HS-27A (cell line): ENCODE data around the gene H6PD.

Experiments
- DNase-seq: peaks from one replicate; pipeline ENCODE4 v3.0.0-alpha.2; 2012; ENCODE audit warnings: low read depth, missing footprints

Gene H6PD

GRCh38 chr1:9241891-9242290 lies 7.3 kb downstream of the H6PD start:
- DNase-seq: no peak

GRCh38 chr1:9242338-9242969 lies 7.9 kb downstream of the H6PD start:
- no peak for DNase-seq

GRCh38 chr1:9243066-9243739 lies 8.6 kb downstream of the H6PD start:
- DNase-seq: no peak

DNA sequence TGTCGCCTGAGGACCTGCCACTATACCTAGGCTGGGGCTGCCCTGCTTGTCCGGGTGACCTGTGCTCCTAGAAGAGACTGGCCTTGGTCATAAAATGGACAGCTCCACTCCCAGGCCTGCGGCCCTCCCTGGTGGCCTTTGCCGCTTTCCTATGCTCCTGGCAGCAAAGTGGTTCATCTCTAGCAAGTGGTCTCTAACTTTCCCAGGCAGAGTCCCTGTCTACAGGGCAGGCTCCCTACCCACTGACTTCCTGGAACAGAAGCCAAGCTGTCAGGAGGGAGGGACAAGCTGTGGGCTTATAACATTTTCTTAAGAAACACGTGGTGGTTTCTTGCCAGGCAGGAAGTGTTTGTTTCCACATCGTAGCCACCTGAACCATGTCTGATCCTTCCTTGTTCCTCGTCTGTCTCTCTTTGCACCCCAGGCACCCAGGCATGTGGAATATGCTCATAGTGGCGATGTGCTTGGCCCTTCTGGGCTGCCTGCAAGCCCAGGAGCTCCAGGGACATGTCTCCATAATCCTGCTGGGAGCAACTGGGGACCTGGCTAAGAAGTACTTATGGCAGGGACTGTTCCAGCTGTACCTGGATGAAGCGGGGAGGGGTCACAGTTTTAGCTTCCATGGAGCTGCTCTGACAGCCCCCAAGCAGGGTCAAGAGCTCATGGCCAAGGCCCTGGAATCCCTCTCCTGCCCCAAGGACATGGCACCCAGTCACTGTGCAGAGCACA lies 10.1 kb downstream of the H6PD start:
- DNase-seq: no peak

GRCh38 chr1:9245230-9245619 lies 10.7 kb downstream of the H6PD start:
- DNase-seq: no peak

GRCh38 chr1:9245661-9246060 lies 11.1 kb downstream of the H6PD start:
- DNase-seq: no peak

GRCh38 chr1:9246215-9246614 lies 11.6 kb downstream of the H6PD start:
- no peak for DNase-seq

DNA sequence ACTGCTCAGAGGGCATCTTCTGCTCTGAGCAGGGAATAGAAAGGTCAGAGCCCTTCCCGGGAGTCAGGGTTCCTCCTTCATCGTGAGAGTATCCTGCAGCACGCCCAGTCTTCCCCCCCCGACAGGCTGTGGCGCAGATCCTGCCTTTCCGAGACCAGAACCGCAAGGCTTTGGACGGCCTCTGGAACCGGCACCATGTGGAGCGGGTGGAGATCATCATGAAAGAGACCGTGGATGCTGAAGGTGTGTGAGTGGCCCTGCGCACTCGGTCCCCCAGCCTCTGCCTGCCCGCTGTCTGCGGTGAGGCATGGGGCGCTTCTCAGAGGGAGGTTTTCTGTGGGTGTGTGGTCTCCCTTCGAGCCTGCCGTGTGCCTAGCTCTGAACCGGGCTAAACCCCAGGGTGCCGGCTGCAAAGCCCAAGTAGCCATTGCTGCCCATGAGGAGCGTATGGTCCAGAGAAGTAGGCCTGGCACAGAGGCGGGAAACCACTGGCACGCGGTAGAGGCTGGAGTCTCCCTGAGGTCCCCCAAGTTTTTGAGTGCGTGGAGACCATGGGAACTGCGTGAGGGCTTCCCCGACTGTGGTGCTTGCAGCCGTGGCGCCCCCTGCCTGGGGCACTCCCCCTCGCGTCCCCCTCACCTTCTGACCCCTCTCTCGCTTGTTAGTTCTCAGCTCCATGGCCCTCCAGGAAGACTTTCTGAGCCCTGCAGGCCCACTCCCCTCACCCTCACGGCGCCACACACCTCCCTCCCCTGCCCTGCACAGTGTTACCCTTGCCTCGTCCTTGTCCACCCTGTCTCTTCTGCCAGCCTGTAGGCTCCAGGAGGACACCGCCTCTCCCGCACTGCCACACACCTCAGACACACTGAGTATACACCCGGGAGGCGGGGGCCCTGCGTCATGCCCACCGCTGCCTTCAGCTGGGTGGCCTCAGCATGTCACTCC lies 12.5 kb downstream of the H6PD start:
- no peak for DNase-seq

- DNase-seq: no peak
Measured at GRCh38 chr1:9247894-9248293, 13.3 kb downstream of the H6PD start.

DNA sequence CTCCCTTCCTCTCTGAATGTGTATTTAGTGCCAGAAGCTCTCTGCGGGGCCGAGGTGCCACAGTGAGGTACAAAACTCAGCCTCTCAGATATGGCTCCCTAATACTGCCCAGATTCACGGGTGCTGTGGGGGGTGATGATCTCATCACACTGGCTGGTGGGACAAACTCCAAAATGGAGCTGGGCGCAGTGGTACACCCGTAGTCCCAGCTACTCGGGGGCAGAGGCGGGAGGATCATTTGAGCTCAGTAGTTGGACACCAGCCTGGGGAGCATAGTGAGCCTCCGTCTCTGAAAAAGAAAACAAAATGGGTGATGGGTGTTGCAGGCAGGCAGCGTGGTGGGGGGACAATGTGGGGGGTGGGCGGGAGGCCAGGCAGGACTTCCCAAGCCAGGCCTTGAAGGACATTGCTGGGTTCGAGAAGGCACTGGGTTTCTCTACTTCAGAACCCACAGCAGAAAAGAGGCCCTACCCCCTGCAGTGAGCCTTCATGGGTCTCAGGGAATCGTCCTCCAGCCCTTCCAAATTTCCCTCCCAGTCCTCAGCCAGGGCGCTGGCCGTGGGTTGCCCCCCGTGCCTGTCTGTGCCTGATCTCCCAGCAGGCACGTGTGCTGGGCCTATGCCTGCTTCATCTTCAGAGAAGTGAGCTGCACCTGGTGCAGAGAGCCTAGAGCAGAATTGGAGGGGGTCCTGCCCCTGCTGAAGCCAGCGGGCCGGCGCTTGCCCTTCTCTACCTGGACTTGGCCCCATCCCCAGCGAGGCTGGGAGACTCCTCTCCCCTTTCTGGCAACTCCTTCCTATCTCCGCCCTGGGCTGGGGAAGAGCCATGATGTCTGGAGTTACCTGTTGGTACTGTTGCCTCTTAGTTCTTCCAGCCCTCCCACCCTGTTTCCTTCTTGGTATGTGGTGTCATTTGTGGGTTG lies 14.0 kb downstream of the H6PD start:
- no peak for DNase-seq

GRCh38 chr1:9249263-9249533 lies 14.6 kb downstream of the H6PD start:
- no peak for DNase-seq

DNA sequence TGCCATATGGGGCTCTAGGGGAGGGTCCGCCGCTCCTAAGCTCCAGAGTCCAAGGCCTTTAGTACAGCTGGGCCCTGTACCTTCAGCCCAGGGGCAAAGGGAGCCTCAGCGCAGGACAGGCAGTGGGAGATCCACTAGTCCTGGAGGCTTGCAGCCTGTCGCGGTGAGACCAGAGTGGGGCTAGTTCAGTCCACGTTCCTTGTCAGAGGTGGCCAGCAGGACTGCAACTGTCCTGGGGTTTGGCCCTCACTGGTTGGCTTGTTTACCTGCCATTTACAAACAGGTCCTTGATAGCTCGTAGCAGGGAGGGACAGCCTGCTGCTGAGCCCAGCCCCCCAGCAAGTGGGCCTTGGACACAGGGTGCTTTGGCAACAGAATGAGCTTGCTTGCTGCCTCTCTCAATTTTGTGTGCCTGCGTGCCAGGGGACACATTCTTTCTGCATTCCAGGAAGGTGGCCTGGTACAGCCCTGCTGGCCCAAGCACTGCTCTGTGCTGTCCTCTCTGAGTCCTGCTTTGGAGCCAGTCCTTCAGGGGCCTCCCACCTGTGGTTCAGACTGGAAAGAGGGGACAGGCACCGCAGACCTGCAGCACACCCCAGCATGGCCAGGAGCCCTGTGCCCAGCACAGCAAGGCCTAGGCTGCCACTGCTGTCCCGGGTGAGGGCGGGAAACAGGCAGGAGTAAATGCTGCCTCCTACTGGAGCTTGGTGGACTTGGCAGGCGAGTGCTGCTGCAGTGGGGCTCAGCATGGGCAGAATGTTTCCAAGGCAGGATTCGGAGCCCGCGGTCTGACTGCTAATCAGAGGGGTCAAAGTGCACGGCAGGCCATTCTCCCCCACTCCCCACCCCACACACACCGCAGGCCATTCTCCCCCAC lies 15.2 kb downstream of the H6PD start:
- no peak for DNase-seq

GRCh38 chr1:9250411-9251381 lies 16.1 kb downstream of the H6PD start:
- DNase-seq: no peak

DNA sequence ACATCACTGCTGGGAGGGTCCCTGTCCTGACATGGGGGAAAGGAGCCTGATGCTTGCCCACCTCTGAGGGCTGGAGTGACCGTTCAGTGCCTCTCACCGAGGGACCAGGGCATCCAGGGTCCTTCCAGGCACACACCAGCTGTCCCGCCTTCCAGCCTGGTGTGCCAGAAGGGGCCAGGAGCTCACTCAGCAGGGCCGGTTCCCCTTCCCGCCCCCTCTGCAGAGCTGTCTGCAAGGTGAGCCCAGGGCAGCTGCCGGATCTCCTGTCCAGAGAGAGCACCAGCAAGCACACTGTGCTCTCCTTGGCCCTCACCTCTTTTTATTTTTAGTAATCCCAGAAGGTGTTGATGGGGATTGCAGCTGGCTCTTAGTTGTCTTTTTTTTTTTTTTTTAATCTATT lies 16.9 kb downstream of the H6PD start:
- DNase-seq: no peak

GRCh38 chr1:9253004-9253403 lies 18.4 kb downstream of the H6PD start:
- DNase-seq: no peak

- no peak for DNase-seq
Measured at GRCh38 chr1:9253453-9254105, 19.0 kb downstream of the H6PD start.

- DNase-seq: no peak
Measured at GRCh38 chr1:9256332-9256731, 21.8 kb downstream of the H6PD start.

GRCh38 chr1:9257851-9258250 lies 23.3 kb downstream of the H6PD start:
- no peak for DNase-seq

DNA sequence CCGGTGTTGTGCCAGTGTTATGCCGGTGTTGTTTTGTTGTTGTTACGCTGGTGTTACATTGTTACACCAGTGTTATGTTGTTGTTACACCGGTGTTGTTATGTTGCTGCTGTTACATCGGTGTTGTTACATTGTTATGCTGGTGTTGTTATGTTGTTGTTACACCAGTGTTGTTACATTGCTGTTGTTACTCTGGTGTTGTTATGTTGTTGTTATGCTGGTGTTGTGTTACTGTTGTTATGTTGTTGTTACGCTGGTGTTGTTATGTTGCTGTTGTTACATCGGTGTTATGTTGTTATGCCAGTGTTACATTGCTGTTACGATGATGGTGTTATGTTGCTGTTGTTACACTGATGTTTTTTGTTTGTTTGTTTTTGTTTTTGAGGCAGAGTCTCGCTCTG lies 24.1 kb downstream of the H6PD start:
- DNase-seq: no peak
